ENCODE data around the gene MOK.
A peak's percentile ranks its signal among the peaks of the same experiment; 100 is the strongest.
"Not testable (repeated sequence)": the region's sequence is repeated elsewhere in the genome, so short reads cannot be mapped to it uniquely, and the experiment has no call there.

The MOK gene

GRCh38 chr14:102304611-102305506 lies at the start of gene MOK:
Gene MOK, minus strand, starts transcription at chr14:102305164. Its CDS starts 196 bp downstream, at chr14:102304968.
- peak; percentile 80 for DNase-seq

- DNase-seq: no peak
Observed at GRCh38 chr14:102353126-102353619, 48.2 kb upstream of the MOK start.

- no peak for DNase-seq
Observed at GRCh38 chr14:102352213-102352612, 47.2 kb upstream of the MOK start.

GRCh38 chr14:102351593-102351992 lies 46.6 kb upstream of the MOK start:
- DNase-seq: not testable (repeated sequence)

GRCh38 chr14:102351023-102351422 lies 46.1 kb upstream of the MOK start:
- DNase-seq: no peak

GRCh38 chr14:102348376-102348775 lies 43.4 kb upstream of the MOK start:
- DNase-seq: no peak

- no peak for DNase-seq
Observed at GRCh38 chr14:102346645-102347044, 41.7 kb upstream of the MOK start.

- no peak for DNase-seq
Observed at GRCh38 chr14:102345232-102345631, 40.3 kb upstream of the MOK start.

GRCh38 chr14:102344485-102344884 lies 39.5 kb upstream of the MOK start:
- no peak for DNase-seq

GRCh38 chr14:102344084-102344483 lies 39.1 kb upstream of the MOK start:
- DNase-seq: no peak

- DNase-seq: no peak
Observed at GRCh38 chr14:102342238-102342637, 37.3 kb upstream of the MOK start.

- no peak for DNase-seq
Observed at GRCh38 chr14:102341566-102341965, 36.6 kb upstream of the MOK start.

- no peak for DNase-seq
Observed at GRCh38 chr14:102338724-102339123, 33.8 kb upstream of the MOK start.

GRCh38 chr14:102335163-102335562 lies 30.2 kb upstream of the MOK start:
- DNase-seq: no peak

GRCh38 chr14:102333795-102334705 lies 29.1 kb upstream of the MOK start:
- DNase-seq: no peak

GRCh38 chr14:102333390-102333789 lies 28.4 kb upstream of the MOK start:
- DNase-seq: no peak

GRCh38 chr14:102330806-102331205 lies 25.8 kb upstream of the MOK start:
- no peak for DNase-seq

GRCh38 chr14:102329381-102329780 lies 24.4 kb upstream of the MOK start:
- not testable (repeated sequence) for DNase-seq

GRCh38 chr14:102326583-102326982 lies 21.6 kb upstream of the MOK start:
- no peak for DNase-seq

- no peak for DNase-seq
Observed at GRCh38 chr14:102325791-102326345, 20.9 kb upstream of the MOK start.

GRCh38 chr14:102323102-102323501 lies 18.1 kb upstream of the MOK start:
- no peak for DNase-seq

- DNase-seq: no peak
Observed at GRCh38 chr14:102321456-102322422, 16.8 kb upstream of the MOK start.
